Heart left ventricle (tissue), 13 donors: ENCODE results near the gene MYH13.

Experiments
- CTCF ChIP-seq, 12 donors: fragments of 200-600 bp; sonication (generic) in 4 of 12; IDR thresholded peaks; one replicate each; pipeline versions ENCODE4 v1.5.0 to v1.8.0; 2018 to 2022; ENCODE audit warnings: antibody characterized with exemption in 12 of 12, mild to moderate bottlenecking in 5 of 12
- POLR2A ChIP-seq, 2 donors: fragments of 450-650 bp; IDR thresholded peaks; one replicate each; pipeline ENCODE4 v1.6.1; 2017; ENCODE audit warnings: antibody characterized with exemption in 2 of 2, mild to moderate bottlenecking in 2 of 2, moderate library complexity in 2 of 2
- donor health status: ischemic (EF 13 %, LVEDD 7.1; RV severe dilation, severe dysfunction).
- donor health status: DM: no; HTN: yes; CAD: no.
- donor health status: DM: no; HTN: no; CAD: no.
- donor health status: ischemic (EF 25% LVEDD 6.9; RV normal size, moderate dysfunction).
- donor health status: ischemic (EF 25% LVEDD 5.7; RV mildly dilated, moderate dysfunction).
- donor health status: ischemic (EF 35%, LVEDD 5.7; RV mildly dilated, moderate dysfunction).
- donor health status: nonischemic (EF 11% LVEDD 7.7; RV severe dilation, severe dysfunction).
- donor health status: DM: yes; HTN: yes; CAD: no.
- donor health status: PGD.
- donor health status: ischemic (EF 29% LVEDD 5.4; RV normal size, mild dysfunction).
- donor health status: nonischemic (EF 23%, LVEDD 6.1; RV moderate dilation, normal function).

- peak in 8 of 12 donors; percentile 20 to 50 (median 38) for TF ChIP-seq CTCF (IDR thresholded peaks at IDR 0.05)
- no peak for TF ChIP-seq POLR2A (IDR thresholded peaks at IDR 0.05)
These were observed 15.0 kb downstream of the MYH13 start for GRCh38 chr17:10357768-10358167.
